Left lung (tissue), 10 donors: ENCODE data around the gene ZNF804A. TPM values are rescaled to one million over a fixed set of nuclear protein-coding genes. Genes with fewer than 3 reads are reported as not detected.

ENCODE experiments used
- ATAC-seq: fragments of 200-7000 bp; cut with Tn5 transposase; one replicate; pipeline ENCODE4 v1.9.1; 2020; ENCODE audit warnings: moderate library complexity
- DNase-seq, 4 donors: peaks; one replicate each; pipeline ENCODE4 v3.0.0-alpha.2; 2013 to 2020
- H3K27ac ChIP-seq, 2 donors: fragments of 200-600 bp; sonication (generic) in 1 of 2; one replicate each; pipeline versions ENCODE4 v1.5.0 to v1.8.0; 2020 to 2021
- H3K27me3 ChIP-seq, 2 donors: fragments of 200-600 bp; sonication (generic) in 1 of 2; one replicate each; pipeline versions ENCODE4 v1.5.0 to v1.8.0; 2020 to 2021
- H3K36me3 ChIP-seq, 2 donors: fragments of 200-600 bp; sonication (generic) in 1 of 2; one replicate each; pipeline versions ENCODE4 v1.5.0 to v1.8.0; 2020 to 2021
- H3K4me1 ChIP-seq, 2 donors: fragments of 200-600 bp; one replicate each; pipeline ENCODE4 v1.8.0; 2021
- H3K4me3 ChIP-seq, 2 donors: fragments of 200-600 bp; sonication (generic) in 1 of 2; one replicate each; pipeline versions ENCODE4 v1.5.0 to v1.8.0; 2020 to 2021; ENCODE audit warnings: mild to moderate bottlenecking in 1 of 2
- H3K9me3 ChIP-seq, 2 donors: fragments of 200-600 bp; sonication (generic) in 1 of 2; one replicate each; pipeline versions ENCODE4 v1.5.0 to v1.8.0; 2020 to 2021
- intact Hi-C, 2 donors: fragments of 100-400 bp; cut with DNase I; formaldehyde crosslinking; loops; one replicate each; pipeline versions ENCODE4 v1.11.2 to v1.14.2; 2022
- polyA plus RNA-seq, 6 donors: library from polyadenylated mRNA; unstranded; fragments of 120-200 nt; gene quantifications; one replicate each; pipeline ENCODE4 v1.2.1, GENCODE V29; 2013; ENCODE audit not compliant: insufficient read length in 6 of 6
- total RNA-seq, 2 donors: library from RNA; stranded (reverse); fragmentation: NEBNext Ultra II Directional; extraction: Animal tissue kit (Norgen Biotek cat#: 25700); gene quantifications; one replicate each; pipeline ENCODE4 v1.2.1, GENCODE V29; 2021
- TF ChIP-seq, protein P1 (sequence below), 2 donors: fragments of 200-600 bp; sonication (generic) in 1 of 2; IDR thresholded peaks; one replicate each; pipeline versions ENCODE4 v1.5.0 to v1.8.0; 2021; ENCODE audit warnings: antibody characterized with exemption in 2 of 2
- donor health status: DM: no; HTN: yes; CAD: no.
- donor health status: DM: no; HTN: no; CAD: no.

The ZNF804A gene
- total and polyA plus RNA-seq, 8 donors, result 0.04 to 0.86 (median 0.09) TPM; not detected in 1

- intact Hi-C loops, result no loop called here
- no peak for ATAC-seq
- H3K9me3 ChIP-seq, result no peaks in the 10 kb centered on the region
- TF ChIP-seq, protein P1, sequence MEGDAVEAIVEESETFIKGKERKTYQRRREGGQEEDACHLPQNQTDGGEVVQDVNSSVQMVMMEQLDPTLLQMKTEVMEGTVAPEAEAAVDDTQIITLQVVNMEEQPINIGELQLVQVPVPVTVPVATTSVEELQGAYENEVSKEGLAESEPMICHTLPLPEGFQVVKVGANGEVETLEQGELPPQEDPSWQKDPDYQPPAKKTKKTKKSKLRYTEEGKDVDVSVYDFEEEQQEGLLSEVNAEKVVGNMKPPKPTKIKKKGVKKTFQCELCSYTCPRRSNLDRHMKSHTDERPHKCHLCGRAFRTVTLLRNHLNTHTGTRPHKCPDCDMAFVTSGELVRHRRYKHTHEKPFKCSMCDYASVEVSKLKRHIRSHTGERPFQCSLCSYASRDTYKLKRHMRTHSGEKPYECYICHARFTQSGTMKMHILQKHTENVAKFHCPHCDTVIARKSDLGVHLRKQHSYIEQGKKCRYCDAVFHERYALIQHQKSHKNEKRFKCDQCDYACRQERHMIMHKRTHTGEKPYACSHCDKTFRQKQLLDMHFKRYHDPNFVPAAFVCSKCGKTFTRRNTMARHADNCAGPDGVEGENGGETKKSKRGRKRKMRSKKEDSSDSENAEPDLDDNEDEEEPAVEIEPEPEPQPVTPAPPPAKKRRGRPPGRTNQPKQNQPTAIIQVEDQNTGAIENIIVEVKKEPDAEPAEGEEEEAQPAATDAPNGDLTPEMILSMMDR (IDR thresholded peaks at IDR 0.05), result no peak
- no peak for DNase-seq
- no peaks in the 10 kb centered on the region for H3K4me1 ChIP-seq
- no peak overlapping the region for H3K4me3 ChIP-seq
- H3K27ac ChIP-seq, result no peak overlapping the region
- no peaks in the 10 kb centered on the region for H3K27me3 ChIP-seq
- H3K36me3 ChIP-seq, result no peaks in the 10 kb centered on the region
These were observed 340.1 kb downstream of the ZNF804A start for GRCh38 chr2:184938221-184938985.

- H3K36me3 ChIP-seq, result no peaks in the 10 kb centered on the region
- H3K4me3 ChIP-seq, result no peak overlapping the region
- ATAC-seq (no peak), DNase-seq (no peak)
- H3K27me3 ChIP-seq, result no peaks in the 10 kb centered on the region
- H3K9me3 ChIP-seq, result no peaks in the 10 kb centered on the region
- intact Hi-C loops, result no loop called here
- no peaks in the 10 kb centered on the region for H3K4me1 ChIP-seq
- TF ChIP-seq, protein P1 (IDR thresholded peaks at IDR 0.05), result no peak
- no peak overlapping the region for H3K27ac ChIP-seq
These were observed 347.0 kb downstream of the ZNF804A start for GRCh38 chr2:184945326-184945725.

DNA sequence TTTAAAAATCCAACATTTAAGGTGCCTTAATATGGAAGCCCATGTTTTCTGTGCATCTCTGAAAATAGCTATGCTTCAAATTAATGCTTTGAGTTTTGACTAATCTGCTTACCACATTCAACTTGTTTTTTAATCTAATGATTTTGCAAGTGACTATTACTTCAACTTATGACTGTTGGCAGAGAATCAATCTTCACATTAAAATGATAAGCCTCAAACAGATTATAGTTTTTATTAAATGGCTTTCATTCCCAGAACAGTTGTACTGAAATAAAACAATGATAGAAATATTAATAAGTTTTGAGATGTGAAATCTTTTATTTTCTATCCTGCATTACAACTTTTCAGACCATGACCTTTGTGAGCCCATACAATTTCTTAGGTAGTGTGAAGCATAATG is 347.5 kb downstream of the ZNF804A start:
- H3K4me3 ChIP-seq, result no peak overlapping the region
- TF ChIP-seq, protein P1 (IDR thresholded peaks at IDR 0.05), result no peak
- ATAC-seq (no peak), DNase-seq (no peak)
- no peaks in the 10 kb centered on the region for H3K4me1 ChIP-seq
- H3K27ac ChIP-seq, result no peak overlapping the region
- H3K36me3 ChIP-seq, result no peaks in the 10 kb centered on the region
- H3K9me3 ChIP-seq, result peaks cover 0 to under 1% of the 10 kb centered on the region in 2 donors
- intact Hi-C loops, result no loop called here
- H3K27me3 ChIP-seq, result no peaks in the 10 kb centered on the region

- Histone ChIP-seq H3K27me3 (no peaks in the 10 kb centered on the region), H3K9me3 (no peaks in the 10 kb centered on the region), H3K36me3 (no peaks in the 10 kb centered on the region), H3K4me3 (no peak overlapping the region), H3K27ac (no peak overlapping the region), H3K4me1 (no peaks in the 10 kb centered on the region)
- DNase-seq (no peak), ATAC-seq (no peak)
- TF ChIP-seq, protein P1 (IDR thresholded peaks at IDR 0.05), result no peak
- intact Hi-C loops, result no loop called here
These were observed 358.5 kb downstream of the ZNF804A start for GRCh38 chr2:184956856-184957255.

- Histone ChIP-seq H3K27ac (no peak overlapping the region), H3K9me3 (peaks cover 0 to 11% of the 10 kb centered on the region in 2 donors), H3K27me3 (no peaks in the 10 kb centered on the region), H3K4me1 (no peaks in the 10 kb centered on the region), H3K4me3 (no peak overlapping the region), H3K36me3 (no peaks in the 10 kb centered on the region)
- ATAC-seq, result no peak
- TF ChIP-seq, protein P1 (IDR thresholded peaks at IDR 0.05), result no peak
- intact Hi-C loops, result no loop called here
- DNase-seq, result no peak
These were observed 373.3 kb downstream of the ZNF804A start for GRCh38 chr2:184971546-184972068.
